ENCODE results near the gene EHBP1L1.

- TF ChIP-seq POLR2AphosphoS5 (IDR thresholded peaks at IDR 0.05) (no peak), POLR2A (IDR thresholded peaks at IDR 0.05) (no peak), CTCF (IDR thresholded peaks at IDR 0.05) (no peak)
Observed at GRCh38 chr11:65609665-65610064, 33.8 kb downstream of the EHBP1L1 start.
